Superior temporal gyrus (tissue), 1 donor: Measurements from ENCODE around the gene C9orf43.

Experiments
- DNase-seq: peaks from one replicate; pipeline ENCODE4 v3.0.0-alpha.2; 2016; ENCODE audit errors: extremely low spot score

The C9orf43 gene

GRCh38 chr9:113465599-113466140 is 55.1 kb downstream of the C9orf43 start:
- DNase-seq = no peak

GRCh38 chr9:113467183-113467582 is 56.6 kb downstream of the C9orf43 start:
- no peak for DNase-seq

- DNase-seq = peak; percentile 64
Measured at GRCh38 chr9:113468716-113469448, 58.3 kb downstream of the C9orf43 start.

GRCh38 chr9:113471143-113471542 is 60.6 kb downstream of the C9orf43 start:
- no peak for DNase-seq

- DNase-seq = no peak
Measured at GRCh38 chr9:113471566-113471965, 61.0 kb downstream of the C9orf43 start.

GRCh38 chr9:113472199-113472598 is 61.7 kb downstream of the C9orf43 start:
- DNase-seq = no peak

- no peak for DNase-seq
Measured at GRCh38 chr9:113474360-113475028, 63.9 kb downstream of the C9orf43 start.

- no peak for DNase-seq
Measured at GRCh38 chr9:113475031-113475430, 64.5 kb downstream of the C9orf43 start.

- no peak for DNase-seq
Measured at GRCh38 chr9:113475992-113476391, 65.4 kb downstream of the C9orf43 start.

GRCh38 chr9:113476511-113476916 is 66.0 kb downstream of the C9orf43 start:
- no peak for DNase-seq

GRCh38 chr9:113477058-113477457 is 66.5 kb downstream of the C9orf43 start:
- no peak for DNase-seq

GRCh38 chr9:113477661-113478060 is 67.1 kb downstream of the C9orf43 start:
- DNase-seq = no peak

GRCh38 chr9:113479174-113479621 is 68.7 kb downstream of the C9orf43 start:
- no peak for DNase-seq
